RWPE1 (cell line): ENCODE results near the gene ATP2C1.

Source experiments
- CTCF ChIA-PET: fragments of 350-600 bp; sonication (Branson Sonifier 250); formaldehyde crosslinking; extraction: SDS; loops from one replicate; lab custom pipeline; 2021; lab: Yijun Ruan, JAX
- POLR2A ChIA-PET: fragments of 400-600 bp; formaldehyde crosslinking; extraction: SDS; loops from one replicate; lab custom pipeline; 2020; ENCODE audit warnings: antibody characterized with exemption; ENCODE audit not compliant: low non-redundant PET; lab: Yijun Ruan, JAX
- DNase-seq: peaks from one replicate; pipeline ENCODE4 v3.0.0; 2012; ENCODE audit warnings: low spot score
- H3K27ac ChIP-seq: fragments of 450-650 bp; 2 replicates; pipeline ENCODE4 v1.5.1; 2017
- CTCF ChIP-seq: fragments of 450-650 bp; conservative IDR thresholded peaks from 2 replicates; pipeline ENCODE4 v1.5.1; 2017; ENCODE audit warnings: low read depth, mild to moderate bottlenecking

The ATP2C1 gene

GRCh38 chr3:130956721-130957120 is 62.8 kb downstream of the ATP2C1 start:
- no peak for TF ChIP-seq CTCF
- H3K27ac ChIP-seq, result no peak overlapping the region
- no peak for DNase-seq
- ChIA-PET POLR2A (no interaction called here), CTCF (no interaction called here)

- no peak for DNase-seq
- no peak for TF ChIP-seq CTCF
- H3K27ac ChIP-seq, result no peak overlapping the region
- ChIA-PET POLR2A (no interaction called here), CTCF (no interaction called here)
Measured at GRCh38 chr3:130960139-130960795, 66.4 kb downstream of the ATP2C1 start.

- no peak for TF ChIP-seq CTCF
- POLR2A ChIA-PET, result no interaction called here
- DNase-seq, result no peak
- CTCF ChIA-PET, result interaction anchor here (0.6 kb wide), 1 partner anchor 1053 kb away, joined by 3 read pairs; no protein-coding TSS in a partner anchor
- H3K27ac ChIP-seq, result no peak overlapping the region
Measured at GRCh38 chr3:130961458-130961857, 67.6 kb downstream of the ATP2C1 start.

- DNase-seq, result no peak
- no peak for TF ChIP-seq CTCF
- ChIA-PET POLR2A (no interaction called here), CTCF (interaction anchor here (0.9 to 1.0 kb wide), 2 partner anchors 30 to 70 kb away, joined by 3 to 5 read pairs; no protein-coding TSS in a partner anchor)
- no peak overlapping the region for H3K27ac ChIP-seq
Measured at GRCh38 chr3:130963444-130963843, 69.6 kb downstream of the ATP2C1 start.

GRCh38 chr3:130963878-130964277 is 70.0 kb downstream of the ATP2C1 start:
- CTCF ChIA-PET, result interaction anchor here (0.9 to 1.0 kb wide), 2 partner anchors 31 to 71 kb away, joined by 3 to 5 read pairs; no protein-coding TSS in a partner anchor
- H3K27ac ChIP-seq, result no peak overlapping the region
- POLR2A ChIA-PET, result no interaction called here
- peak; percentile 70 for DNase-seq
- TF ChIP-seq CTCF, result no peak

- ChIA-PET POLR2A (no interaction called here), CTCF (no interaction called here)
- H3K27ac ChIP-seq, result no peak overlapping the region
- TF ChIP-seq CTCF, result no peak
- DNase-seq, result no peak
Measured at GRCh38 chr3:130967281-130967680, 73.4 kb downstream of the ATP2C1 start.
